IMR-90 (cell line): ENCODE measurements around the gene NUP210L. TPM values are rescaled to one million over a fixed set of nuclear protein-coding genes. Genes with fewer than 3 reads are reported as not detected.
A peak's percentile ranks its signal among the peaks of the same experiment; 100 is the strongest.

ENCODE experiments used
- ATAC-seq: fragments of 200-7000 bp; cut with Tn5 transposase; 2 replicates; pipeline ENCODE4 v1.9.1; 2020; ENCODE audit warnings: low read depth, mild to moderate bottlenecking, moderate library complexity
- BruUV-seq: library from RNA; stranded (reverse); fragments of 400-500 nt; replicated peaks from 2 replicates; lab custom pipeline; 2021; lab: Mats Ljungman, UMichigan
- CTCF ChIA-PET: fragments of 300-600 bp; formaldehyde crosslinking; extraction: SDS; loops from one replicate; lab custom pipeline; 2021; ENCODE audit warnings: antibody characterized with exemption; lab: Yijun Ruan, JAX
- POLR2A ChIA-PET: fragments of 300-600 bp; sonication (Branson Sonifier 250); formaldehyde crosslinking; loops from one replicate; lab custom pipeline; 2022; ENCODE audit warnings: antibody characterized with exemption; ENCODE audit not compliant: unreplicated experiment; lab: Charles Lee
- DNase-seq: peaks from one replicate; pipeline ENCODE4 v3.0.0; 2013
- H2AFZ ChIP-seq: replicated peaks from 2 replicates; pipeline ENCODE3; 2013; ENCODE audit warnings: low read length, mild to moderate bottlenecking; ENCODE audit not compliant: poor library complexity
- H2AK5ac ChIP-seq: 2 replicates; pipeline ENCODE4 v1.6.1; 2013; ENCODE audit warnings: low read depth, low read length, inconsistent platforms
- H2AK9ac ChIP-seq: replicated peaks from 2 replicates; pipeline ENCODE3; 2013; ENCODE audit warnings: mild to moderate bottlenecking, low read depth, low read length, moderate library complexity; ENCODE audit not compliant: poor library complexity
- H2BK120ac ChIP-seq: 2 replicates; pipeline ENCODE4 v1.6.1; 2013; ENCODE audit warnings: low read depth, low read length, inconsistent platforms
- H2BK15ac ChIP-seq: 3 replicates; pipeline ENCODE4 v1.6.1; 2013; ENCODE audit warnings: low read depth, low read length, inconsistent platforms
- H2BK20ac ChIP-seq: 2 replicates; pipeline ENCODE4 v1.6.1; 2013; ENCODE audit warnings: low read depth, mild to moderate bottlenecking, inconsistent platforms, low read length, moderate library complexity
- H2BK5ac ChIP-seq: 2 replicates; pipeline ENCODE4 v1.6.1; 2013; ENCODE audit warnings: mild to moderate bottlenecking, low read depth, low read length, inconsistent platforms; ENCODE audit not compliant: poor library complexity, severe bottlenecking
- H3K14ac ChIP-seq: replicated peaks from 2 replicates; pipeline ENCODE4 v1.6.1; 2013; ENCODE audit warnings: low read depth, low read length, inconsistent platforms
- H3K18ac ChIP-seq: 2 replicates; pipeline ENCODE4 v1.6.1; 2013; ENCODE audit warnings: low read depth, low read length, control low read depth
- H3K23ac ChIP-seq: 2 replicates; pipeline ENCODE4 v1.6.1; 2013; ENCODE audit warnings: low read depth, low read length, inconsistent platforms
- H3K27ac ChIP-seq: 2 replicates; pipeline ENCODE4 v1.5.1; 2013; ENCODE audit warnings: mild to moderate bottlenecking, control low read depth, low read length; ENCODE audit not compliant: insufficient read depth
- H3K27me3 ChIP-seq: 2 replicates; pipeline ENCODE4 v1.6.1; 2013; ENCODE audit warnings: low read length; ENCODE audit not compliant: control insufficient read depth, insufficient read depth
- H3K36me3 ChIP-seq: 2 replicates; pipeline ENCODE4 v1.6.1; 2013; ENCODE audit warnings: low read length, mixed read lengths; ENCODE audit not compliant: control insufficient read depth, insufficient read depth
- H3K4ac ChIP-seq: 2 replicates; pipeline ENCODE4 v1.6.1; 2013; ENCODE audit warnings: low read depth, low read length, inconsistent platforms
- H3K4me1 ChIP-seq: 2 replicates; pipeline ENCODE4 v1.6.1; 2013; ENCODE audit warnings: low read length, mixed read lengths; ENCODE audit not compliant: control insufficient read depth, insufficient read depth
- H3K4me2 ChIP-seq: 2 replicates; pipeline ENCODE4 v1.6.1; 2013; ENCODE audit warnings: low read depth, mild to moderate bottlenecking, control low read depth, low read length, moderate library complexity
- H3K4me3 ChIP-seq: 2 replicates; pipeline ENCODE4 v1.5.1; 2013; ENCODE audit warnings: low read depth, mild to moderate bottlenecking, control low read depth, low read length, moderate library complexity; ENCODE audit not compliant: insufficient read depth
- H3K56ac ChIP-seq: 2 replicates; pipeline ENCODE4 v1.6.1; 2013; ENCODE audit warnings: low read length, inconsistent platforms; ENCODE audit not compliant: insufficient read depth; ENCODE audit errors: extremely low read depth
- H3K79me1 ChIP-seq, 2 experiments: 2 replicates each; pipeline ENCODE4 v1.6.1; 2013; ENCODE audit warnings: low read length in 2 of 2, inconsistent platforms in 1 of 2, low read depth in 1 of 2
- H3K9ac ChIP-seq: 2 replicates; pipeline ENCODE4 v1.6.1; 2013; ENCODE audit warnings: low read depth, low read length, control low read depth
- H3K9me1 ChIP-seq: 2 replicates; pipeline ENCODE4 v1.6.1; 2013; ENCODE audit warnings: low read length, inconsistent platforms; ENCODE audit not compliant: insufficient read depth
- H3K9me3 ChIP-seq: 2 replicates; pipeline ENCODE4 v1.6.1; 2013; ENCODE audit warnings: low read length; ENCODE audit not compliant: control insufficient read depth, insufficient read depth
- H4K20me1 ChIP-seq: 2 replicates; pipeline ENCODE4 v1.6.1; 2013; ENCODE audit warnings: low read length, inconsistent platforms; ENCODE audit not compliant: insufficient read depth
- H4K5ac ChIP-seq: 2 replicates; pipeline ENCODE4 v1.6.1; 2013; ENCODE audit warnings: mild to moderate bottlenecking, low read depth, low read length, control low read depth
- H4K8ac ChIP-seq, 2 experiments: 2 replicates each; pipeline ENCODE4 v1.6.1; 2013; ENCODE audit warnings: low read depth in 2 of 2, low read length in 2 of 2, control low read depth in 1 of 2, inconsistent platforms in 1 of 2
- H4K91ac ChIP-seq: 2 replicates; pipeline ENCODE4 v1.6.1; 2013; ENCODE audit warnings: low read depth, low read length, inconsistent platforms; ENCODE audit not compliant: insufficient read depth
- RCOR1 ChIP-seq: IDR thresholded peaks from 2 replicates; pipeline ENCODE4 v1.6.1; 2012; ENCODE audit warnings: mild to moderate bottlenecking, low read length, improper control_type of control experiment; ENCODE audit not compliant: insufficient replicate concordance
- SMC3 ChIP-seq: fragments of 150-350 bp; IDR thresholded peaks from 2 replicates; pipeline ENCODE4 v1.6.1; 2016; ENCODE audit warnings: low read depth, mild to moderate bottlenecking, antibody characterized with exemption, low read length, moderate library complexity
- WGBS, 2 experiments: methylation state at CpG; one replicate each; pipeline versions ENCODE4 v1.1.5 to v1.1.7; 2013; ENCODE audit warnings: missing lambda C conversion rate in 2 of 2; ENCODE audit not compliant: insufficient read length in 1 of 2; ENCODE audit errors: extremely low coverage in 2 of 2; 5-methylcytosine and 5-hydroxymethylcytosine counted together
- dilution Hi-C: fragments of 300-500 bp; cut with HindIII; formaldehyde crosslinking; loops from one replicate; pipeline ENCODE4 v1.14.3; 2018; ENCODE audit warnings: low sequenced_read_pairs; ENCODE audit not compliant: unreplicated experiment
- in situ Hi-C: fragments of 300-500 bp; cut with MboI; formaldehyde crosslinking; loops from 3 replicates; pipeline ENCODE4 v1.14.3; 2019; ENCODE audit warnings: low sequenced_read_pairs, inconsistent platforms, mixed read lengths
- intact Hi-C: fragments of 100-400 bp; cut with micrococcal nuclease; formaldehyde crosslinking; loops from 2 replicates; pipeline ENCODE4 v1.10.0; 2022
- polyA plus RNA-seq, 3 experiments: library from polyadenylated mRNA; depleted of rRNA; stranded (reverse); fragments of >200 nt; gene quantifications; 2 replicates each; pipeline ENCODE4 v1.2.3, GENCODE V29; 2012; ENCODE audit warnings: low replicate concordance in 1 of 3
- total RNA-seq: library from RNA; depleted of rRNA; stranded (reverse); fragments of >200 nt; gene quantifications from 2 replicates; pipeline ENCODE4 v1.2.3, GENCODE V29; 2012

NUP210L gene
- total and polyA plus RNA-seq, 2 of the 4 experiments (the other 2 are of a cell fraction), result under 0.01 to 0.02 TPM

DNA sequence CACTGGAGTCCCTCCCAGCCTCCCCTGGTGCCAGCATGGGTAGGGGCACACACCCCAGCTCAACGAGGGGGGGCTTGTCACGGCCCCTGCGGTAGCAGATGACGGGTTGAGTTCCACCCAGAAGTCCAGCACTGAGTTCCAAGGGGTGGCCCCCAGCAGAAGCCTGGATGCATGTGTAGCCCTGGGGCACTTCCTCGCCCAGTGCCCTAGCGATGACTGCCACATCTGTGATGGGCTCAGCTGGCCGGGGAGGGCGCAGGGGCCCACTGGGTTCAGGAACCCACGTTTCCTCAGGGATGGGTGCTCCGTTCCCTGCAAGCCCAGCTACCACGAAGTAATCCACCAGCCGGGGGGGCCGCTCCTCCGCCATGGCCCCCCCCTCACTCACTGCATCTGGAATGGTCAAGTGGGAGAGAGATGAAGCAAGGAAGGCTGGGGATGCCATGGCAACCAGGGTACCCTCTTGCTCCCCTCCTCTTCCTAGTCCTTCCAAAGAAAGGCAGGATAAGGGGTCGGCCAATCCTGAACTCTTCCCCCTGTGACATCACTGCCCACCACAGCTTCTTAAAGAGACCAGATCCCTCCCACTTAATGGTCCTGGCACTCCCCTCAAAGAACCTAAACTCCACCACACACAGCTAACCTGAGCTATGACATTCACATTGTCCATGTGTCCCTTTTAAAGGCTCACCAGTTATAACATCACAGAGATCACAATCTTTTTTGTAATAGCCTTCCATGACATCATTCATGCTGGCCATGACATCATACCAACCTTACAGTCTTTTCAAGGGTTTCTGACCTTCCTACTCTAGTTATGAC lies 210.7 kb downstream of the NUP210L start:
- Histone ChIP-seq H4K8ac (peak overlapping the region in 1 of 2 experiments; percentile 21; a peak in 1 of 4 replicates), H3K27ac (no peak overlapping the region), H3K4ac (no peak overlapping the region), H3K4me3 (no peak overlapping the region), H3K4me2 (no peak overlapping the region), H2AK5ac (no peak overlapping the region), H2AFZ (peak overlapping the region; percentile 36), H4K91ac (no peak overlapping the region), H3K79me1 (peaks cover 15 to 58% of the 10 kb centered on the region in 2 experiments), H3K56ac (no peak overlapping the region), H3K23ac (no peak overlapping the region; the same call in 1 of the 2 replicates), H2BK5ac (no peak overlapping the region), H3K14ac (no peak overlapping the region), H3K9ac (no peak overlapping the region), H3K9me1 (peaks cover 18% of the 10 kb centered on the region; the same call in 1 of the 2 replicates), H2BK120ac (no peak overlapping the region), H2BK15ac (0 out of 3 replicates have a peak overlapping the region, but pooled peaks have one; percentile 21), H2AK9ac (peak overlapping the region; percentile 99), H3K9me3 (no peaks in the 10 kb centered on the region), H4K20me1 (peaks cover 11% of the 10 kb centered on the region), H4K5ac (no peak overlapping the region), H3K36me3 (peaks cover 48% of the 10 kb centered on the region), H2BK20ac (no peak overlapping the region), H3K4me1 (peaks cover 9% of the 10 kb centered on the region), H3K18ac (no peak overlapping the region), H3K27me3 (no peaks in the 10 kb centered on the region)
- no peak for ATAC-seq
- WGBS, 2 experiments, result 78% methylated on average over 3 of the region's 15 CpGs; no CpG with 5 or more reads in 1 of the 2 experiments
- TF ChIP-seq SMC3, result no peak
- no peak for TF ChIP-seq RCOR1
- BruUV-seq, result no TSS peak
- CTCF ChIA-PET, result interaction anchor here (1.0 kb wide), 1 partner anchor 42 kb away, joined by 3 read pairs; the partner anchor contains the start of gene RAB13
- dilution Hi-C loops, result no loop called here
- intact Hi-C loops, result no loop called here
- in situ Hi-C loops, result no loop called here
- POLR2A ChIA-PET, result interaction anchor here (0.6 kb wide), 1 partner anchor 500 kb away, joined by 3 read pairs; no protein-coding TSS in a partner anchor
- no peak for DNase-seq
